ENCODE results near the gene RSL1D1.
"Not testable (repeated sequence)": the region's sequence is repeated elsewhere in the genome, so short reads cannot be mapped to it uniquely, and the experiment has no call there.

RSL1D1 gene

DNA sequence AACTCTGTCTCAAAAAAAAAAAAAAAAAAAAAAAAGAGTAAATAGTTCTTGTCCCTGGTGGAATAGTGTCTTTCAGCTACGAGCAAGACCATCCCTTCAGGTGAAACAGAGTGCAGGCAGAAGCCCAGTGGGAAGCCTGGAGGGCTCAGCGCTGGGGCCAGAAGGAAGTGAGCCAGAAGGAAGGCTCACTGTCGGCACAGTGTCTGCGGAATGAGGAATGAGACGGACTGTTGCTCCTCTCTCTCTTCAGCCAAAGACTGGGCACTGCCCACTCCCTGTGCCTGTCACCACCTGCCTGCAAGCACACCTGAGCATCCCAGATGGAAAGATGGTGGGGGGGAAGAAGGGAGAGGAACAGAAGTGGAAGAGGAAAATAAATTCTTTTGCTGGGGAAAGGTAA, 7.5 kb downstream of the RSL1D1 start:
- DNase-seq (ENCODE audit: low read depth) = no peak

DNA sequence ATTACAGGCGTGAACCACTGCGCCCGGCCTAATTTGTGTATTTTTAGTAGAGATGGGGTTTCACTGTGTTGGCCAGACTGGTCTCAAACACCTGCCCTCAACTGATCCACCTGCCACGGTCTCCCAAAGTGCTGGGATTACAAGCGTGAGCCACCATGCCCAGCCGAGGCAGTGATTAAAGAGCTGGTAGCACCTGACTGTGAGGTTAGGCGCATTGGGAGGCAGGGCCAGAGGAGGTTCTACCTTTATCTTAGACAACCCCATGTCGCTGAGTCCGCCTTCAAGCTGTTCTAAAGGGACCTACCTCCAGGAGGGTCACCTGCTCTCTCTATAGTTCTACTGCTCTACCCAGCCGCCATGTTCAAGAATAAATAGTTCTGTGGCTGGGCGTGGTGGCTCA, 8.1 kb downstream of the RSL1D1 start:
- DNase-seq (ENCODE audit: low read depth) = no peak

DNA sequence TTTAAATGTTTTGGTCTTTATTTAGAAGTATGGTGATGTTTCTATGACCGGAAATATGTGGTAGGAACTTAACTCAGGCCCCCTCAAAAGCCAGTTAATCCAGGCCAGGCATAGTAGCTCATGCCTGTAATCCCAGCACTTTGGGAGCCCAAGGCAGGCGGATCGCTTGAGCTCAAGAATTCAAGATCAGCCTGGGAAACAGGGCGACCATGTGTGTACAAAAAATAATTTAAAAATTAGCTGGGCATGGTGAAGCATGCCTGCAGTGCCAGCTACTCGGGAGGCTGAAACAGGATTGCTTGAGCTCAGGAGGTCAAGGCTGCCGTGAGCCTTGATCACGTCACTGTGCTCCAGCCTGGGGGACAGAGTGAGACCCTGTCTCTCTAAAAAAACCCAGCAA, 10.3 kb downstream of the RSL1D1 start:
- DNase-seq (ENCODE audit: low read depth) = no peak

DNA sequence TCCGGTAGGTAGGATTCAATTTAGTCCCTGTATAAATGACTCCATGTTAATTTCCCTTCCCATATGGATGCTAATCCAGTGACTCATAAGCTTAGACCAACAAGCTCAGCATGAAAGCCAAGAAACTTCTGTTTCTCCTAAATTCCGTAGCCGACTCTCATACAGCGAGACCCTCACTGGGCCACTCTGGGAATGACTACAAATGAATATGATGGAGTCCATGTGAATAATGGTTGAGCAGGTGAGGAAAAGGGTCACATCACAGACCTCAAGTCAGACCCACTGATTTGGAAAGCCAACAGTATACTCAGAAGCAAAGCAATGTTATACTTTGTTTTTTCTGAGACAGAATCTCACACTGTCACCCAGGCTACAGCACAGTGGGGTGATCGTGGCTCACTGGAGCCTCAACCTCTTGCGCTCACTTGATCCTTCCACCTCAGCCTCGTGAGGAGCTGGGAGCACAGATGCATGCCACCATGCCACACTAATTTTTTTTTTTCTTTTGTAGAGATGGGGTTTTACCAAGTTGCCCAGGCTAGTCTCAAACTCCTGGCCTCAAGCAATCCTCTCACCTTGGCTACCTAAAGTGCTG, 14.6 kb downstream of the RSL1D1 start:
- DNase-seq (ENCODE audit: low read depth) = no peak

DNA sequence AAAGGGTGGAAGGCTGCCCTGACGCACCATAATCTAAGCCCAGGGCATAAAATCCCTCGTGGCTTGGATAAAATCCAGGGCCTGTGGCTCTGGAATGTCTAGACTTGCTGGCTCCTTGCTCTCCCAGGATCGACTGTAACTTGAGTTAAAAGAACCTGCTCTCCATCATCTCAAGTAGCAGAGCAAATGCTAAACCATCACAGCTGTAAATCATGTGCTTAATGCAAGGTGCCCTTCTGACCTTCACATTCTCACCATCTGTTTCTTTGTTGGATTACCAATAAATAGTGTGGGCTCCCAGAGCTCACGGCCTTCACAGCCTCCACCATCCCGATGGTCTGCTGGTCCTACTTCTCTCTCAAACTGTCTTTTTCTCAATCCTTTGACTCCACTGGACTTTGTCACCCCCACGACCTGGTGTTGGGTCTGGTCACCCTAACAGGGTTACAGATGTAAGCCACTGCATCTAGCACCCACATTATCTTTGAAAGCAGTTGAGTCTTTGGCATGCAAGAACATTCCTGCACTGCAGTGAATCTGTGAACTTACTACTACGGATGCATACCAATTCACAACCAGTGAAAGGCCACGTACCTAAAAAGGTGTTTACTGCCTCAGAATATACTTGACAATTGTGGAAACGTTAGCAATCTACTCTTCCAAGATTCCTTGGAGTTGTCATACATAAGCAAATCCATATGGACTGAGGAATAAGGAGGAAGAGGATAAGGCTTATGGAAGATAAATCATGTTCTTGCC, 15.3 kb downstream of the RSL1D1 start:
- no peak for DNase-seq (ENCODE audit: low read depth)

DNA sequence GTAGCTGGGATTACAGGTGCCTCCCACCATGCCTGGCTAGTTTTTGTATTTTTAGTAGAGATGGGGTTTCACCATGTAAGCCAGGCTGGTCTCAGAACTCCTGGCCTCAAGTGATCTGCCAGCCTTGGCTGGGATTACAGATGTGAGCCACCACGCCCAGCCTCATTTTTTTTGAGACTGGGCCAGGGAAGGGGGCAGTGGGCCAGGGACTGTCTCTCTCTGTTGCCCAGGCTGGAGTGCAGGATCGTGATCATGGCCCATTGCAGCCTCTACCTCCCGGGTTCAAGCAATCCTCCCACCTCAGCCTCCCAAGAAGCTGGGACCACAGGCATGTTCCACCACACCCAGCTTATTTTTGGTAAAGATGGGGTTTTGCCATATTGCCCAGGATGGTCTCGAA, 16.0 kb downstream of the RSL1D1 start:
- no peak for DNase-seq (ENCODE audit: low read depth)

DNA sequence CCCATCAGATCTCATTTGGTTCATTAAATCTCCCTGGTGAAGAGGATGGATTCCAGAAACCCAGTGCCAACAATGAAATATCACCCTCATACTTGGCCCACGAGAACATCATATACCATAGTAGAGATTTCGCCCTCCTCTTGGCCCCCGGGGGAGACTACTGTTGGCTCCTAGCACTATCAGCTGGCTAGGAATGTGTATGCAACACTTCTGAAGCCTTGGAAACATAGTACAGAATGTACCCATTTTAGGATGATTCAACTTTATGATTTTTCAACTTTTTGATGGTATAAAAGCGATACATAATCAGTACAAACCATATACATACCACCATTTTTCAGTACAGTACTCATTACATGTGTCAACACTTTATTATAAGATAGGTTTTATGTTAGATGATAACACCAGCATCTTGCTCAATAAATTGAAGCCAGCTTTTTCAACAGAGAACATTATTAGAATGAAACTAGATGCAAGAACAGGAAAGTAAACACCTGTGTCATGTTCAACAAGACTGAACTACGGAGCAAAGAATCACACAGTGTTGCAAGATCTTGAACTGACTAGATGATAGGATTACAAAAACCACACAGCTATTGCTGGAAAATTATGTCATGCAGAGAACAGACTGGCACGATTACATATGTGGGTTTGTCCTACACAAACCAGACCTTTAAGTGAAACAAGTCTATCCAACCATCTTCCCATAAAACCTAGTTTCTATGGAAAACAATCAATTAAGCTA, 17.2 kb downstream of the RSL1D1 start:
- no peak for DNase-seq (ENCODE audit: low read depth)

DNA sequence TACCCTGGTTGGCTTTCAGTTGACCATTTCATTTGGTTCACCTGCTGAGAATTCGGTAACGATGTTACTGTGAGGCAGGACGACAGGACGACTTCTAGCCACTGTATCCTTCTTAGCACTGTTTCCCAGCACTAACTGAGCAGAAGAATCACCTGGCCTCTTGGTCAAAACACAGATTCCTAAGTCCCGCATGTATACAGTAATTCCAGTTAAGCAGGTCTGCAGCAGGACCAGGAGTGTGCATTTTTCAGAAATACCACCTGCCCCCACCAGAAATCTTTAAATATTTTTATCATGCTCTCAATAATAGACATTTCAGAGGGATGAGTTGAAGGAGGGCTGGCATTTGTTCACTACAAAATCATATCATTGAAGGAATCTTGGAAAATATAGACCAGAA, 22.6 kb downstream of the RSL1D1 start:
- no peak for DNase-seq (ENCODE audit: low read depth)

DNA sequence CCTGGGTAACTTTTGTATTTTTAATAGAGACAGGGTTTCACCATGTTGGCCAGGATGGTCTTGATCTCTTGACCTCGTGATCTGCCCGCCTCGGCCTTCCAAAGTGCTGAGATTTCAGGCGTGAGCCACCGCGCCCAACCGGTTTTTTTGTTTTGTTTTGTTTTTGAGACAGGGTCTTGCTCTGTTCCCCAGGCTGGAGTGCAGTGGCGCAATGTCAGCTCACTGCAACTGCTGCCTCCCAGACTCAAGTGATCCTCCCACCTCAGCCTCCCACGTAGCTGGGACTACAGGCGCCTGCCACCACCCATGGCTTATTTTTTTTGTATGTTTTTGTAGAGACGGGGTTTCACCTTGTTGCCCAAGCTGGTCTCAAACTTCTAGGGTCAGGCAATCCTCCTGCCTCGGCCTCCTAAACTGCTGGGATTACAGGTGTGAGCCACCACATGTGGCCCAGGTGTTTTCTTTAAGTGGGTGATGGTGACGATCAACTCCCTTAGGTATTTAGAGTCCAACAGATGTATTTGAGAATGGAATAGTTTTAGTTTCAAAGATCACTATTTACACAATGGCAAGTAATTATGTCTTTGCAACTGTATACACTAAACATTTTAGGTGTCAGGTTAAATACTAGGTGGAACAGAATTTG, 25.7 kb downstream of the RSL1D1 start:
- DNase-seq (ENCODE audit: low read depth) = not testable (repeated sequence)

DNA sequence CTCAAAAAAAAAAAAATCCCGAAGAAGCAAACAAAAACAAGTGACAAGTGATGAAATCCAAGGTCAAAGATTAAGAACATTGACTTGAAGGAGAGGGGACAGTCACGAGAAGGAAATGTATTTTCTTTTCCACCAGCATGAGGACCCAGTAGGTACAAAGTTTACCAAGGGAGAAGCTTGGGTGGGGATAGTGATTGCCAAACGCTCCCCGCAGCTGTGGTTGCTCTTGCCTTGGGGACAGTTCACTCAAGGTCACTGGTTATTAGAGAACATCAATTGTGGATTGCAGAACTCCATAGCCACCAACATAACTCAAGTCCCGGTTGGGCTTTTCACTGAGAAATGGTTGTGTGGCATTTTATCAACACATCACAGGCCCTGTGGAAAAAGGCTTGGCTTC, 27.0 kb downstream of the RSL1D1 start:
- no peak for DNase-seq (ENCODE audit: low read depth)

DNA sequence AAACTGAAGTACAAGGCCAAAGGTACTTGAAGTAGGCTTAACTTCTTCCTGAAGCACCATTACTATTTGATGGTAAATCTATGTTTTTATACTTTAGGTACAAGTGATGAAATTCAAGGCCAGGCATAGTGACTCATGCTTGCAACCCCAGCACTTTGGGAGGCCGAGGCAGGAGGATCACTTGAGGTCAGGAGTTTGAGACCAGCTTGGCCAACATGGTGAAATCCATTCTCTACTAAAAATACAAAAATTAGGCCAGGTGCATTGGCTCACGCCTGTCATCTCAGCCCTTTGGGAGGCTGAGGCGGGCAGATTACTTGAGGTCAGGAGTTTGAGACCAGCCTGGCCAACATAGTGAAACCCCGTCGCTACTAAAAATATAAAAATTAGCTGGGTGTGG, 27.7 kb downstream of the RSL1D1 start:
- DNase-seq (ENCODE audit: low read depth) = not testable (repeated sequence)

DNA sequence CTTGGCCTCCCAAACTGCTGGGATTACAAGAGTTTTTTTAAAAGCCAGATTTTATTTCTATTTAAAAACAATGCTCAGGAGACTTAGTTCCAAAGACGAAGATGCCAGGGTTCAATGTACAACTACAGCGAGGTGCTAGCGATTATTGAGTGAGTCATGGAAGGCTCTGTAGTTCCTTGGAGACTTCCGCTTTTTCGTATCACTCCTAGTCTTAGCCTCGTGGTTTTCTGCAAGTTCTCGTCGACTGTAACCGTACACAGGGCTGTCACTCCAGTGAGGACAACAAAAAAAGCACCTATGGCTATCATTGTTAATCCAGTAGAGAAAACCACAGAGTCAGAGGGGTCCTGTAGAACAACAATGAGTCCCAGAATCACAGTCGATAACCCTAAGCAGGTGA, 31.5 kb downstream of the RSL1D1 start:
- no peak for DNase-seq (ENCODE audit: low read depth)

DNA sequence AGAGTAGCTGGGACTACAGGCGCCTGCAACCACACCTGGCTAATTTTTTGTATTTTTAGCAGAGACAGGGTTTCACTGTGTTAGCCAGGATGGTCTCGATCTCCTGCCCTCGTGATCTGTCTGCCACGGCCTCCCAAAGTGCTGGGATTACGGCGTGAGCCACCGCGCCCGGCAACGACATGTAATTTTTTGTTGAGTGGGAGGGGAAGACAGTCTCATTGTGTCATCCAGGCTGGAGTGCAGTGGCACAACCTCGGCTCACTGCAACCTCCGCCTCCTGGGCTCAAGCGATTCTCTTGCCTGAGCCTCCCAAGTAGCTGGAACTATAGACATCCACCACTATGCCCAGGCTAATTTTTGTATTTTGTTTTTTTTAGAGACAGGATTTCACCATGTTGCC, 32.4 kb downstream of the RSL1D1 start:
- DNase-seq (ENCODE audit: low read depth) = not testable (repeated sequence)

DNA sequence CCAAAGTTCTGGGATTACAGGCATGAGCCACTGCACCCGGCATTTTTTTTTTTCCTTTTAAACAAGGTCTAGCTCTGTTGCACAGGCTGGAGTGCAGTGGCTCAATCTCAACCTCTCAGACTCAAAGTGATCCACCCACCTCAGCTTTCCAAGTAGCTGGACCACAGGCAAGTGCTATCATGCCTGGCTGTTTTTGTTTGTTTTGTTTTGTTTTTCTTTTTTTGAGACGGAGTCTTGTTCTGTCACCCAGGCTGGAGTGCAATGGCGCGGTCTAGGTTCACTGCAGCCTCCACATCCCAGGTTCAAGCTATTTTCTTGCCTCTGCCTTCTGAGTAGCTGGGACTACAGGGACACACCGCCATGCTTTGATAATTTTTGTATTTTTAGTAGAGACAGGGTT, 35.2 kb downstream of the RSL1D1 start:
- DNase-seq (ENCODE audit: low read depth) = no peak

DNA sequence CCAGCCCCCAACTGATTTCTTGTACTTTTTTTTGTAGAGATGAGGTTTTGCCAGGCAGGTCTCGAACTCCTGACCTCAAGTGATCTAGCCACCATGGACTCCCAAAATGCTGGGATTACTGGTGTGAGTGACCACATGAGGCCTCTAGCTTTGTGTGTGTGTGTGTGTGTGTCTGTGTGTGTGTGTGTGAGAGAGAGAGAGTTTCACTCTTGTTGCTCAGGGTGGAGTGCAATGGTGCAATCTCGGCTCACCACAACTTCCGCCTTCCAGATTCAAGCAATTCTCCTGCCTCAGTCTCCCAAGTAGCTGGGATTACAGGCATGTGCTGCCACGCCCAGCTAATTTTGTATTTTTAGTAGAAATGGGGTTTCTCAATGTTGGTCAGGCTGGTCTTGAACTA, 36.5 kb downstream of the RSL1D1 start:
- not testable (repeated sequence) for DNase-seq (ENCODE audit: low read depth)

DNA sequence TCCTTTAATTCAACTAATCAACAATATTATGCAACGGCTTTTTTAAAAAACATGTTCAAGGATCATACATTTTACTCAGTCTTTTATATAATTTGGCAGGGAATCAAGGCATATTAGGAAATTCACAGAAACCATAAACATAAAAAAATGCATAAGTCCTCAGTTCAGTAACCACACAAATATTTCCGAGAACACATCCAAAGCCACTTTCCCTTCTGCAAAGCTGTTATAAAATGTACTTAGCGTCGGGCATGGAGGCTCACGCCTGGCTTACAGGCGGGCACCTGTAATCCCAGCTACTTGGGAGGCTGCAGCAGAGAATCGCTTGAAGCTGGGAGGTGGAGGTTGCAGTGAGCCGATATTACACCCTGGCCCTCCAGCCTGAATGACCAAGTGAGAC, 44.6 kb downstream of the RSL1D1 start:
- DNase-seq (ENCODE audit: low read depth) = no peak

DNA sequence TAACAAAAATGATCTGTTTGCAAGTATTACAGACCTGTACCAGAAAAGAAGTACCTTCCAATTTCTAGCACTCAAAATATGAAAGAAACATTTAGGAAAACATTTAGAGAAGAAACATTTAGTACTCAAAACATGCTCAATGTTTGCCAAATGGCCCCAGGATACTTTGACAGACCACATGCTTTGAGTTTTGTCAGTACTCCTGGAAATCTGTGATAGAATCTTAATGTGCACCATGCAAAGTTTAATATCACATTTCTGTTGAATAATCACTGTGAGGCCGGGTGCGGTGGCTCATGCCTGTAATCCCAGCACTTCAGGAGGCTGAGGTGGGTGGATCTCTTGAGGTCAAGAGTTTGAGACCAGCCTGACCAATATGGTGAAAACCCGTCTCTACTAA, 45.8 kb downstream of the RSL1D1 start:
- DNase-seq (ENCODE audit: low read depth) = no peak

DNA sequence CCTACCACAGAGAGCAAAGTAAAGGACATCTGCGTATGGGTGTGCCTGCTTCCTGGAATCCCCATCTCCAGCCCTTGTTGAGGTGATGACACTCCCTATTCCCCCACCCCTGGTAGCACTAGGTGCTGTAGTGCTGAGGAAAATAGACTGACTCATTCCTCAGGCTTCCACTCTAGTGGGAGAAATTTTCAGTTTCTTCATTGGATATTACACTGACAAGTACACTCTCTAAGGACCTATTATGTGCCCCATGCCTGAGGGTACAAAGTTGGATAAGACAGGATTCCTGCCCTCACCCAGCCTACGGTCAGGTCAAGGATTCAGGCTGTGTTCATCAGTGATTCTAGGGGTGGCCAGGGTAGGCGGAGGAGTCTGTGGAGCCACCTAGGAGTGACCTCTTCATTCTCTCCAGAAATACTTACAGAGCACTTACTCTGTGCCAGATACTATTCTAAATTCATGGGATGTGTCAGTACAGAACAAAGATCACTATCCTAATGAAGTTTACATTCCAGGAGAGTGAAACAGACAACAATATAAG, 49.8 kb downstream of the RSL1D1 start:
- DNase-seq (ENCODE audit: low read depth) = no peak

DNA sequence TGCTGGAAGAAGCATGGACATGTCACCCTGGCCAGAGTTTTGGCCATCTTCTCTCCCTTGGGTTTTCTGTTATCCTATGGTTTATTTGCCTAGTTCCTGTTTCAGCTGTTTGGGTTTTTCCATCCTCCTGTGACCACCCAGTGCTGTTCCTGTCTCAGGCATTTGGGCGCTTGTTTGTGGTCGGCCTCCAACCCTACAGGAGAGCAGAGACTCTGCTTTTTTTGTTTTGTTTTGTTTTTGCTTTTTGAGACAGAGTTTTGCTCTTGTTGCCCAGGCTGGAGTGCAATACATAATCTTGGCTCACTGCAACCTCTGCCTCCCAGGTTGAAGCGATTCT, 51.0 kb downstream of the RSL1D1 start:
- DNase-seq (ENCODE audit: low read depth) = no peak

DNA sequence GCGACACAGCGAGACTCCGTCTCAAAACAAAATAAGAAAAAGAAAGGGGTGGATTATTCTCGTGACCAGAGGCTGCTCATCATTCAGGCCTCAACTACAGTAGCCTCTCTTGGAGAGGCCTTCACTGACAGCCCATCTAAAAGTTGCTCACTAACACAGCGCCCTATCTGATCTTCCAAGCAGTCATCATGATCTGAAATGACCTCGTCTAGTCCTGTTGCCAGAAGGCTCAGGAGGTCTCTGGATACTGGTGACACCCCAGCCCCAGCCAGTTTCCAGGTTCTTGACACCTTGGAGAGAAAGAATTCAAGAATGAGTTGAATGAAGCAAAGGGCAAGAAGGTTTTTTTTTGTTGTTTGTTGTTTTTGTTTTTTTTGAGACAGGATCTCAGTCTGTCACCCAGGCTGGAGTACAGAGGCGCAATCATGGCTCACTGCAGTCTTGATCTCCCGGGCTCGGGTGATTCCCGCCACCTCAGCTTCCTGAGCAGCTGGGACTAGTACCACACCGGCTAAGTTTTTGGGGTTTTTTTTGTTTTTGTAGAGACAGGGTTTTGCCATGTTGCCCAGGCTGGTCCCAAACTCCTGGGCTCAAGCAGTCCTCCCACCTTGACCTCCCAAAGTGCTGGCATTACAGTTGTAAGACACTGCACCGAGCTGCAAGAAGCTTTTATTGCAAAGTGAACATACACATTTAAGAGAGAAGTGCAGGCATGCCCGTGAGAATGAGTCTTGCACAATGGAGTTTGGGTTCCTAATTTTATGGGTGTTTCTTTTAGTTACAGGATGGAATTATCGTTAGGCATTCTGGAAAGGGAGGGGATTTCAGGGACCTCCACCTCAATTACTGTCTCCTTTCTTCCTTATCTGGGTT, 51.6 kb downstream of the RSL1D1 start:
- DNase-seq (ENCODE audit: low read depth) = no peak

DNA sequence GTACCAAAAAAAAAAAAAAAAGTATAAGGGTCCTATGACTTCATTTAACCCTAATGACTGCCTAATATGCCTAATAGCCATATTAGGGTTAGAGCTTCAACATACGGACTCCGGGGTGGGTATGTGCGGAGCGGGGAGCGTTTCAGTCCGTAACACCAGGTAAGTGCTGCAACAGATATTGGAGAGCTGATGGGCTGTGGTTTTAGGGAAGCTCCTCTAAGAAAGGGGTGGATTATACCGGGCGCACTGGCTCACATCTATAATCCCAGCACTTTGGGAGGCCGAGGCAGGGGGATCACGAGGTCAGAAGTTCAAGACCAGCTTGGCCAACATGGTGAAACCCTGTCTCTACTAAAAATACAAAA, 52.3 kb downstream of the RSL1D1 start:
- no peak for DNase-seq (ENCODE audit: low read depth)

DNA sequence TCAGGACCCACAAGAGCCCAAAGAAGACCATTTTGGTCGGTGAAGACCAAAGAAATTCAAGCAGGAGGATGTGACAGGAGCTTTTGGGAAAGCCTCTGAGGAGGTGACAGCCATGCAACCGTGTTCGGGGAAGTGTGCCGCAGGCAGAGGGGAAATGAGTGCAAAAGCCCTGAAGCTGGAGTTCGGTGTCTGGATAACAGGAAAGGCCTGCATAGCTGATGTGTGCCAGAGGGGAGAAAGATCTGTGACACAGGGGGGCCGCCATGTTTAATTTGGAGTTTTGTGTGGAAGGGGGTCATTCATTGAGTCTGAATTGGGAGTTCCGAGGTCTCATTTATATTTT, 53.4 kb downstream of the RSL1D1 start:
- no peak for DNase-seq (ENCODE audit: low read depth)
